ENCODE data around the gene SEPTIN12. TPM values are rescaled to one million over a fixed set of nuclear protein-coding genes. Genes with fewer than 3 reads are reported as not detected.
A peak's percentile ranks its signal among the peaks of the same experiment; 100 is the strongest.

SEPTIN12 gene
- total and polyA plus RNA-seq, 2 of the 8 experiments (the other 6 are each of a cell fraction or from before 2014, with no cell fraction given): 0.24 TPM; not detected in 1

DNA sequence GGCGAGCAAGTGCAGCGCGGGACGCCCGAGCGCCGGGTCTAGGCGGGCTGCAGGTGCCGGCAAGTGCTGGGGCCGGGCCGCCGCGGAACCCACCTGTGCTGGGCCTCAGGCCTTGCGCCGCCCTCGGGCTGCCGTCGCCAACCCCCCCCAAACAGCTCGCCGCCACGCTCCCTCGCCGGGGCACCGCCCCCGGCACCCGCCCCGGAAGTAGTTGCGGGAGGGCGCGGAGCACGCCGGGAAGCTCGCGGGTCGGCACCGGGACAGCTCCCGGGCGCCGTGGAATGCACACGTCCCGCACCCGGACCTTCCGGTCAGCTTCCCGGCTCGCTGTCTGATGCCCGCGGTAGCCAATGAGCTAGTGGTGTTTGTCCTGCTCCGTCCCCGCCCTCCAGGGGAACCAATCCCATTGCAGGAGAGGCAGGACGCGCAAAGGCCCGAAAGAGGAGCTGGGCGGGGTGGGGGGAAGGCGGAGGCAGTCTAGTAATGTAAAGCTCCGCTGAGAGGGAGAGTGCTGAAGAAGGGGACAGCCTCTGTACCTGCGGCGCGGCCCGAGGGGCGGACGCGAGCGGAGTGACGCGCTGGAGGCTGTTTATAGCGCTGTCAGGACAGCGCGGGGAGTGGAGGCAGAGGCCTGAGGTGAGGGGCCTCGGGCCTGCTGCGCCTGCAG is 53.9 kb downstream of the SEPTIN12 start, which contains the start of the genes ANKS3 and DNAAF8:
Gene ANKS3 (minus strand): TSS at position 209 of the 667 bp plus-strand sequence. CDS start 4,122 bp downstream, outside the sequence.
Gene DNAAF8 (plus strand): TSS at position 475 of the 667 bp plus-strand sequence. CDS start 1,978 bp downstream, outside the sequence.
- WGBS, 2 experiments (ENCODE audit: extremely low coverage in 1 of 2, insufficient coverage in 1 of 2, insufficient read length in 1 of 2, insufficient replicate concordance in 2 of 2, low coverage in 1 of 2, low lambda C conversion rate in 2 of 2, missing lambda C conversion rate in 1 of 2): 1% methylated on average over 61 of the region's 70 CpGs; no CpG with 5 or more reads in 1 of the 2 experiments
- peak; percentile 36 for FAIRE-seq
- peak within 1 kb of the TSS; percentile 85 to 92 for H3K4me2 ChIP-seq (ENCODE audit: insufficient read depth in 1 of 2, low read depth in 2 of 2, low read length in 2 of 2)
- no peak for TF ChIP-seq NRF1 (IDR thresholded peaks at IDR 0.05; ENCODE audit: low read depth, low read length)
- TF ChIP-seq POLR2A (IDR thresholded peaks at IDR 0.05; ENCODE audit: control extremely low read depth in 1 of 2, low read depth in 2 of 2, low read length in 2 of 2): peak in 1 of 2 experiments; percentile 42; a peak in 2 of 3 replicates
- TF ChIP-seq, protein P1, sequence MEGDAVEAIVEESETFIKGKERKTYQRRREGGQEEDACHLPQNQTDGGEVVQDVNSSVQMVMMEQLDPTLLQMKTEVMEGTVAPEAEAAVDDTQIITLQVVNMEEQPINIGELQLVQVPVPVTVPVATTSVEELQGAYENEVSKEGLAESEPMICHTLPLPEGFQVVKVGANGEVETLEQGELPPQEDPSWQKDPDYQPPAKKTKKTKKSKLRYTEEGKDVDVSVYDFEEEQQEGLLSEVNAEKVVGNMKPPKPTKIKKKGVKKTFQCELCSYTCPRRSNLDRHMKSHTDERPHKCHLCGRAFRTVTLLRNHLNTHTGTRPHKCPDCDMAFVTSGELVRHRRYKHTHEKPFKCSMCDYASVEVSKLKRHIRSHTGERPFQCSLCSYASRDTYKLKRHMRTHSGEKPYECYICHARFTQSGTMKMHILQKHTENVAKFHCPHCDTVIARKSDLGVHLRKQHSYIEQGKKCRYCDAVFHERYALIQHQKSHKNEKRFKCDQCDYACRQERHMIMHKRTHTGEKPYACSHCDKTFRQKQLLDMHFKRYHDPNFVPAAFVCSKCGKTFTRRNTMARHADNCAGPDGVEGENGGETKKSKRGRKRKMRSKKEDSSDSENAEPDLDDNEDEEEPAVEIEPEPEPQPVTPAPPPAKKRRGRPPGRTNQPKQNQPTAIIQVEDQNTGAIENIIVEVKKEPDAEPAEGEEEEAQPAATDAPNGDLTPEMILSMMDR (IDR thresholded peaks at IDR 0.05; ENCODE audit: control extremely low read depth in 1 of 3, insufficient read depth in 1 of 3, low read depth in 1 of 3, low read length in 3 of 3): no peak
- TF ChIP-seq TAF7 (optimal IDR thresholded peaks at IDR 0.05; ENCODE audit: borderline replicate concordance, low read depth, low read length): no peak
- no peak for TF ChIP-seq SIX5 (IDR thresholded peaks at IDR 0.05; ENCODE audit: low read depth, low read length)
- TF ChIP-seq RXRA (IDR thresholded peaks at IDR 0.05; ENCODE audit: insufficient read depth, low read depth, low read length): no peak
- no peak for TF ChIP-seq KDM5A (IDR thresholded peaks at IDR 0.05; ENCODE audit: low read length)
- TF ChIP-seq BACH1 (IDR thresholded peaks at IDR 0.05; ENCODE audit: low read length): no peak

More for the DNA sequence above, 53.9 kb downstream of the SEPTIN12 start, which contains the start of the genes ANKS3 and DNAAF8:
- peaks cover 4 to 26% of the 10 kb centered on the region in 2 experiments; a peak in 3 of 4 replicates for H3K79me2 ChIP-seq (ENCODE audit: control insufficient read depth in 1 of 2, insufficient read depth in 2 of 2, low read length in 2 of 2)
- no peak within 1 kb of the TSS for H2AK5ac ChIP-seq (ENCODE audit: low read depth, low read length)
- CTCF ChIA-PET (ENCODE audit: partially characterized antibody): interaction anchor here (0.7 to 2.3 kb wide), 11 partner anchors 10 to 222 kb away, joined by 3 to 9 read pairs (median 3); partner anchors contain the start of gene NUDT16L1
- H3K4ac ChIP-seq (replicated peaks; ENCODE audit: insufficient read length, low read depth, low read length): peak within 1 kb of the TSS; percentile 54
- H3K4me1 ChIP-seq (replicated peaks in 1 of 4; ENCODE audit: control insufficient read depth in 3 of 4, insufficient read depth in 4 of 4, low read length in 3 of 4): peaks cover 0 to 4% (median 0%) of the 10 kb centered on the region in 4 experiments; a peak in 2 of 7 replicates
- peak within 1 kb of the TSS; percentile 71; the same call in 1 of the 2 replicates for H2BK5ac ChIP-seq (ENCODE audit: low read depth, low read length)
- peak within 1 kb of the TSS; percentile 85 for H4K5ac ChIP-seq (ENCODE audit: insufficient read length, low read depth, low read length)
- H3K56ac ChIP-seq (replicated peaks; ENCODE audit: insufficient read length, low read depth, low read length): peak within 1 kb of the TSS; percentile 62
- peak within 1 kb of the TSS; percentile 71 for H3K18ac ChIP-seq (ENCODE audit: extremely low read depth, low read length)
- H2BK15ac ChIP-seq (ENCODE audit: low read length): no peak within 1 kb of the TSS
- no peak within 1 kb of the TSS for H2BK20ac ChIP-seq (ENCODE audit: low read length)
- peaks cover 10% of the 10 kb centered on the region; the same call in 1 of the 2 replicates for H3K23me2 ChIP-seq (ENCODE audit: low read depth, low read length)
- H2BK12ac ChIP-seq (ENCODE audit: low read depth, low read length): no peak within 1 kb of the TSS
- H3K14ac ChIP-seq (ENCODE audit: insufficient read length): no peak within 1 kb of the TSS
- H4K20me1 ChIP-seq (replicated peaks in 1 of 2; ENCODE audit: control insufficient read depth in 1 of 2, insufficient read depth in 2 of 2, low read length in 2 of 2): peaks cover 0 to 2% of the 10 kb centered on the region in 2 experiments
- peak within 1 kb of the TSS; percentile 69 for H4K8ac ChIP-seq (ENCODE audit: extremely low read depth, insufficient read depth, low read length)
- peak within 1 kb of the TSS; percentile 95 for H2AFZ ChIP-seq (ENCODE audit: low read length)
- H3K79me1 ChIP-seq (ENCODE audit: low read depth, low read length): peaks cover 5% of the 10 kb centered on the region; the same call in 1 of the 2 replicates
- peak within 1 kb of the TSS; percentile 59; the same call in 1 of the 2 replicates for H3K27ac ChIP-seq (ENCODE audit: low read depth, low read length)
- peaks cover 0 to 4% (median under 1%) of the 10 kb centered on the region in 4 experiments; a peak in 2 of 7 replicates for H3K27me3 ChIP-seq (replicated peaks in 1 of 4; ENCODE audit: control insufficient read depth in 3 of 4, extremely low read depth in 1 of 4, insufficient read depth in 3 of 4, low read length in 3 of 4)
- no peak within 1 kb of the TSS for H3K23ac ChIP-seq (ENCODE audit: insufficient read length)
- H3K9me3 ChIP-seq (ENCODE audit: insufficient read depth in 2 of 2, low read depth in 1 of 2, low read length in 1 of 2): no peaks in the 10 kb centered on the region
- POLR2A ChIA-PET (ENCODE audit: partially characterized antibody): interaction anchor here (0.7 to 5.0 kb wide), 19 partner anchors 9 to 202 kb away, joined by 3 to 30 read pairs (median 5); partner anchors contain the start of genes GLYR1, NUDT16L1, ROGDI and UBN1
- no peak within 1 kb of the TSS for H4K91ac ChIP-seq (replicated peaks; ENCODE audit: insufficient read length, low read length)
- peak within 1 kb of the TSS; percentile 59 to 97 (median 92) for H3K4me3 ChIP-seq (ENCODE audit: extremely low read depth in 1 of 4, insufficient read depth in 2 of 4, low read depth in 3 of 4, low read length in 4 of 4)
- peak; percentile 87 to 89 for DNase-seq (ENCODE audit: low read depth in 1 of 2, low spot score in 2 of 2)
- no peak within 1 kb of the TSS for H2BK120ac ChIP-seq (replicated peaks; ENCODE audit: low read depth, low read length)
- H3K9ac ChIP-seq (replicated peaks in 1 of 4; ENCODE audit: extremely low read depth in 1 of 4, low read depth in 3 of 4, low read length in 3 of 4): peak within 1 kb of the TSS; percentile 68 to 82 (median 78)
- peaks cover 3 to 11% (median 4%) of the 10 kb centered on the region in 4 experiments; a peak in 6 of 8 replicates for H3K36me3 ChIP-seq (ENCODE audit: control insufficient read depth in 2 of 4, insufficient read depth in 4 of 4, low read length in 3 of 4)

All from H1 (cell line).